B cell (primary cell): ENCODE data around the gene HPS1. TPM values are rescaled to one million over a fixed set of nuclear protein-coding genes. Genes with fewer than 3 reads are reported as not detected.

Source experiments
- ATAC-seq: fragments of 200-7000 bp; cut with Tn5 transposase; one replicate; pipeline ENCODE4 v1.10.0; 2021; ENCODE audit warnings: low read depth, mild to moderate bottlenecking, moderate number of reproducible peaks, moderate library complexity
- CTCF ChIA-PET: fragments of 350-600 bp; sonication (Branson Sonifier 250); formaldehyde crosslinking; loops from one replicate; lab custom pipeline; 2021; ENCODE audit warnings: antibody characterized with exemption, inconsistent platforms; lab: Charles Lee
- POLR2A ChIA-PET: fragments of 350-600 bp; sonication (Branson Sonifier 250); formaldehyde crosslinking; loops from one replicate; lab custom pipeline; 2021; ENCODE audit warnings: antibody characterized with exemption; lab: Charles Lee
- DNase-seq: peaks from one replicate; pipeline ENCODE4 v3.0.0; 2013
- H2AFZ ChIP-seq: 2 replicates; pipeline ENCODE4 v1.6.1; 2012; ENCODE audit warnings: mild to moderate bottlenecking, low read depth, low read length; ENCODE audit not compliant: insufficient read depth, poor library complexity, severe bottlenecking
- H3K27ac ChIP-seq, 2 donors: 1 replicate in 1 of 2; 2 replicates in 1 of 2; pipeline ENCODE4 v1.5.1; 2012 to 2013; ENCODE audit warnings: low read length in 2 of 2, mild to moderate bottlenecking in 2 of 2, moderate library complexity in 1 of 2
- H3K27me3 ChIP-seq, 4 experiments: fragments of 200-600 bp in 1 of 4; sonication (generic) in 1 of 4; replicated peaks in 1 of 4; 1 replicate in 2 of 4; 2 replicates in 2 of 4; pipeline versions ENCODE4 v1.6.1 to v1.7.0; 2013 to 2016; ENCODE audit warnings: low read length in 3 of 4, mild to moderate bottlenecking in 2 of 4, mixed read lengths in 1 of 4, moderate library complexity in 1 of 4; ENCODE audit not compliant: insufficient read depth in 4 of 4, control insufficient read depth in 3 of 4; ENCODE audit errors: control extremely low read depth in 1 of 4
- H3K36me3 ChIP-seq, 2 experiments: replicated peaks in 1 of 2; 1 replicate in 1 of 2; 2 replicates in 1 of 2; pipeline versions ENCODE4 v1.6.1 to v1.7.1; 2013; ENCODE audit warnings: low read length in 1 of 2; ENCODE audit not compliant: insufficient read depth in 2 of 2, control insufficient read depth in 1 of 2; ENCODE audit errors: control extremely low read depth in 1 of 2, extremely low read depth in 1 of 2
- H3K4me1 ChIP-seq, 2 donors: fragments of 200-600 bp in 1 of 2; sonication (generic) in 1 of 2; 1 replicate in 1 of 2; 2 replicates in 1 of 2; pipeline versions ENCODE4 v1.5.1 to v1.6.1; 2013 to 2017; ENCODE audit warnings: low read length in 2 of 2; ENCODE audit not compliant: control insufficient read depth in 2 of 2, insufficient read depth in 2 of 2
- H3K4me2 ChIP-seq: replicated peaks from 2 replicates; pipeline ENCODE3; 2012; ENCODE audit warnings: mild to moderate bottlenecking, low read depth, low read length; ENCODE audit not compliant: poor library complexity, severe bottlenecking
- H3K4me3 ChIP-seq, 5 experiments: fragments of 200-600 bp in 1 of 5; sonication (generic) in 1 of 5; 1 replicate in 3 of 5; 2 replicates in 2 of 5; pipeline versions ENCODE4 v1.5.1 to v1.7.0; 2011 to 2016; ENCODE audit warnings: low read length in 4 of 5, mild to moderate bottlenecking in 4 of 5, low read depth in 2 of 5, control low read depth in 1 of 5, moderate library complexity in 1 of 5; ENCODE audit not compliant: insufficient read depth in 1 of 5; ENCODE audit errors: control extremely low read depth in 1 of 5, extremely low read depth in 1 of 5
- H3K79me2 ChIP-seq: fragments of 200-600 bp; sonication (generic); one replicate; pipeline ENCODE4 v1.6.0; 2016; ENCODE audit warnings: low read length; ENCODE audit not compliant: control insufficient read depth, insufficient read depth
- H3K9ac ChIP-seq: fragments of 200-600 bp; sonication (generic); 2 replicates; pipeline ENCODE4 v1.6.1; 2017; ENCODE audit warnings: mild to moderate bottlenecking, low read length, moderate library complexity
- H3K9me3 ChIP-seq, 3 donors: one replicate each; pipeline versions ENCODE4 v1.6.1 to v1.7.1; 2013; ENCODE audit warnings: low read length in 2 of 3; ENCODE audit not compliant: control insufficient read depth in 2 of 3, insufficient read depth in 1 of 3; ENCODE audit errors: control extremely low read depth in 1 of 3
- H4K20me1 ChIP-seq: 2 replicates; pipeline ENCODE4 v1.6.0; 2012; ENCODE audit warnings: mild to moderate bottlenecking, low read length; ENCODE audit not compliant: insufficient read depth, control insufficient read depth, poor library complexity, severe bottlenecking
- H3K27ac Mint-ChIP-seq: one replicate; pipeline ENCODE4 v1.8.0; 2021; ENCODE audit warnings: mixed read lengths
- H3K27me3 Mint-ChIP-seq: one replicate; pipeline ENCODE4 v1.8.0; 2021; ENCODE audit warnings: mixed read lengths
- H3K4me1 Mint-ChIP-seq: one replicate; pipeline ENCODE4 v1.8.0; 2021; ENCODE audit warnings: mixed read lengths
- H3K4me3 Mint-ChIP-seq: one replicate; pipeline ENCODE4 v1.8.0; 2021; ENCODE audit warnings: mixed read lengths
- H3K9me3 Mint-ChIP-seq: one replicate; pipeline ENCODE4 v1.8.0; 2022; ENCODE audit warnings: mixed read lengths; ENCODE audit not compliant: insufficient read depth
- EZH2 ChIP-seq: IDR thresholded peaks from 2 replicates; pipeline ENCODE4 v1.6.1; 2012; ENCODE audit warnings: borderline replicate concordance, low read depth, mild to moderate bottlenecking, moderate library complexity, low read length; ENCODE audit not compliant: insufficient read depth, poor library complexity, severe bottlenecking
- WGBS: methylation state at CpG from one replicate; pipeline ENCODE4 v1.1.5; 2013; ENCODE audit warnings: missing lambda C conversion rate; ENCODE audit not compliant: insufficient coverage; 5-methylcytosine and 5-hydroxymethylcytosine counted together
- intact Hi-C: fragments of 100-400 bp; cut with micrococcal nuclease; formaldehyde crosslinking; loops from one replicate; pipeline ENCODE4 v1.10.0; 2022
- polyA plus RNA-seq: library from polyadenylated mRNA; depleted of rRNA; stranded (reverse); fragments of >200 nt; gene quantifications from 2 replicates; pipeline ENCODE4 v1.2.3, GENCODE V29; 2012
- total RNA-seq, 2 donors: library from RNA; stranded (reverse); fragments of 120-200 nt in 1 of 2; gene quantifications; 1 replicate in 1 of 2; 2 replicates in 1 of 2; pipeline versions ENCODE4 v1.2.3 to v1.2.4, GENCODE V29; 2013 to 2022
- TF ChIP-seq, protein P1 (sequence below): fragments of 200-600 bp; IDR thresholded peaks from one replicate; pipeline ENCODE4 v1.8.0; 2022; ENCODE audit warnings: antibody characterized with exemption, mild to moderate bottlenecking

Gene HPS1
- total and polyA plus RNA-seq, 2 donors (not counting 1 experiment from before 2014, with no cell fraction given): 125 to 196 TPM

DNA sequence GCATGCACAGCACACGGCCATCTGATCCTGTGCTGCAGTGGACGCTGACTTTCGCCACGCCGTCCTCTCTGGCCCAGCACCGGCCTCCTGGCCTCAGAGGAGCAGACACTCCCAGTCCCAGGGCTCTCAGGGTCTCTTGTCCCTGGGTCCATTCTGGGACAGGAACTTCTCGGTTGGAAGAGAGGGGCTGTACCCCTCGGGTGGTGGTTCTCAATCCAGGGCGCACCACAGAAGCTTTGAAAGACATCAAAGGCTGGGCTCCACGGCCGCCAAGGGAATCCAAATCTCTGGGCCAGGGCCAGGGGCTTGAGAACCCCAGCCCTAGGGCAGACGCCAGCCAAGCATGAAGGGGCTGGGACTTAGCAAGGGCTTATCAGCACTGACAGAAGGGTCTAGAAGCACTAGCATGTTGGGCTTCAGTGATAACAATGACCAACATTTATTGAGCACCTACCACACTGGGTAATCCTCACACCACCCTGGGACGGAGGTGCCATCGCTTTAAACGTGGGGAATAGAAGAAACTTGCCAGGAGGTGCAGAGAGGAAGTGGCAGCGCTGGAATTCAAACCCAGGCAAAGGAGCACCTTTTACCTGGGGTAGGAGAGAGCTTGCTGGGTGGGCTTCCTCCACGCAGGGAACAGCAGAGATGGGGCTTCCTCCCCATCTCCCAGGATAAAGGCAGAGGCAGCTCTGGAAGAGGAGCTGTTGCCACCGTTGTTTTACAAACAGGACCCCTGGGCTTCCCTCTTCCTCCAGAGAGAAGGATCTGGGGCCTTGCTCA is 29.9 kb downstream of the HPS1 start:
- Mint-ChIP-seq H3K4me1 (peaks cover 17% of the 10 kb centered on the region), H3K27me3 (no peaks in the 10 kb centered on the region), H3K27ac (no peak overlapping the region), H3K4me3 (no peak overlapping the region), H3K9me3 (no peaks in the 10 kb centered on the region)
- H3K4me1 ChIP-seq: peaks cover 13 to 14% of the 10 kb centered on the region in 2 donors
- ChIA-PET CTCF (interaction anchor here (1.2 kb wide), 1 partner anchor 11 kb away, joined by 4 read pairs; no protein-coding TSS in a partner anchor), POLR2A (no interaction called here)
- no peak for TF ChIP-seq EZH2
- TF ChIP-seq, protein P1, sequence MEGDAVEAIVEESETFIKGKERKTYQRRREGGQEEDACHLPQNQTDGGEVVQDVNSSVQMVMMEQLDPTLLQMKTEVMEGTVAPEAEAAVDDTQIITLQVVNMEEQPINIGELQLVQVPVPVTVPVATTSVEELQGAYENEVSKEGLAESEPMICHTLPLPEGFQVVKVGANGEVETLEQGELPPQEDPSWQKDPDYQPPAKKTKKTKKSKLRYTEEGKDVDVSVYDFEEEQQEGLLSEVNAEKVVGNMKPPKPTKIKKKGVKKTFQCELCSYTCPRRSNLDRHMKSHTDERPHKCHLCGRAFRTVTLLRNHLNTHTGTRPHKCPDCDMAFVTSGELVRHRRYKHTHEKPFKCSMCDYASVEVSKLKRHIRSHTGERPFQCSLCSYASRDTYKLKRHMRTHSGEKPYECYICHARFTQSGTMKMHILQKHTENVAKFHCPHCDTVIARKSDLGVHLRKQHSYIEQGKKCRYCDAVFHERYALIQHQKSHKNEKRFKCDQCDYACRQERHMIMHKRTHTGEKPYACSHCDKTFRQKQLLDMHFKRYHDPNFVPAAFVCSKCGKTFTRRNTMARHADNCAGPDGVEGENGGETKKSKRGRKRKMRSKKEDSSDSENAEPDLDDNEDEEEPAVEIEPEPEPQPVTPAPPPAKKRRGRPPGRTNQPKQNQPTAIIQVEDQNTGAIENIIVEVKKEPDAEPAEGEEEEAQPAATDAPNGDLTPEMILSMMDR: no peak
- no peaks in the 10 kb centered on the region for H4K20me1 ChIP-seq
- ATAC-seq: no peak
- H3K9ac ChIP-seq: no peak overlapping the region
- H3K36me3 ChIP-seq: peaks cover 0 to 51% of the 10 kb centered on the region in 2 experiments
- 98% methylated on average over 14 of the region's 18 CpGs for WGBS
- H3K9me3 ChIP-seq: no peaks in the 10 kb centered on the region
- no peak overlapping the region for H3K4me2 ChIP-seq
- no peak overlapping the region for H3K27ac ChIP-seq
- intact Hi-C loops: no loop called here
- no peak overlapping the region for H3K4me3 ChIP-seq
- no peak overlapping the region for H2AFZ ChIP-seq
- no peak for DNase-seq
- H3K27me3 ChIP-seq: no peaks in the 10 kb centered on the region
- no peaks in the 10 kb centered on the region for H3K79me2 ChIP-seq

DNA sequence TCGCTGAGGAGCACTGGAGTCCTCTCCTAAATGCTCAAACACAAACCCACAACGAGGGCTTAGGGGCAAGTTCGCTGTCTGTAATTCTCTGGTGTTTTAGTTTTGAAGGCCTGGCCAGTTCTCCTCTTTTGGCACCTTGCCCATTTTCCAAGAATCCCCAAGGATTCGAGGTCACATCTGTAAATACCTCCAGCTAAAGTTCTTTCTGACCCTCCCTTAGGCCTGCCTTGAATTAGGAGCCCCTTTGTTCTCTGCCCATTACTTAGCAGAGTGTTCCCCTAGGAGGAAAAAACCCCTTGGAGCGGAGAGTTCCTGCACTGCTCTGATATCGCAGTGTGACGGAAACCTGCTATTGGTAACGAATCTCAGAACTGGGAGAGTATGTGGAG is 31.0 kb downstream of the HPS1 start:
- Mint-ChIP-seq H3K27ac (no peak overlapping the region), H3K4me3 (no peak overlapping the region), H3K27me3 (no peaks in the 10 kb centered on the region), H3K9me3 (no peaks in the 10 kb centered on the region), H3K4me1 (peaks cover 15% of the 10 kb centered on the region)
- ATAC-seq: no peak
- ChIA-PET POLR2A (no interaction called here), CTCF (no interaction called here)
- TF ChIP-seq EZH2: no peak
- TF ChIP-seq, protein P1: no peak
- H3K27me3 ChIP-seq: no peaks in the 10 kb centered on the region
- DNase-seq: no peak
- H3K4me3 ChIP-seq: no peak overlapping the region
- no peaks in the 10 kb centered on the region for H3K9me3 ChIP-seq
- no peaks in the 10 kb centered on the region for H3K79me2 ChIP-seq
- H2AFZ ChIP-seq: no peak overlapping the region
- no peak overlapping the region for H3K9ac ChIP-seq
- 88% methylated on average over 2 of the region's 8 CpGs for WGBS
- no peak overlapping the region for H3K4me2 ChIP-seq
- intact Hi-C loops: no loop called here
- H3K4me1 ChIP-seq: peaks cover 13 to 14% of the 10 kb centered on the region in 2 donors
- no peak overlapping the region for H3K27ac ChIP-seq
- no peaks in the 10 kb centered on the region for H4K20me1 ChIP-seq
- H3K36me3 ChIP-seq: peaks cover 0 to 46% of the 10 kb centered on the region in 2 experiments
